NCI-H2196 (cell line): ENCODE data around the gene PCDHA9.
"Not testable (repeated sequence)": the region's sequence is repeated elsewhere in the genome, so short reads cannot be mapped to it uniquely, and the experiment has no call there.

Experiments used
- DNase-seq: peaks from one replicate; lab custom pipeline; 2025; ENCODE audit not compliant: unreplicated experiment; lab: John Stamatoyannopoulos, UW

PCDHA9 gene

GRCh38 chr5:140848139-140849102 is at the start of gene PCDHA9:
Gene PCDHA9 (plus strand): TSS chr5:140848382. CDS start chr5:140848496, 114 bp downstream.
- not testable (repeated sequence) for DNase-seq

GRCh38 chr5:140800816-140801493 is 47.2 kb upstream of the PCDHA9 start, which contains the start of gene PCDHA3:
Gene PCDHA3 (plus strand): TSS chr5:140801057.
- DNase-seq, result peak; percentile 8

GRCh38 chr5:140801494-140801841 is 46.7 kb upstream of the PCDHA9 start:
- no peak for DNase-seq

- DNase-seq, result not testable (repeated sequence)
Measured at GRCh38 chr5:140802381-140802780, 45.8 kb upstream of the PCDHA9 start.

- DNase-seq, result no peak
Measured at GRCh38 chr5:140802781-140803271, 45.4 kb upstream of the PCDHA9 start.

- no peak for DNase-seq
Measured at GRCh38 chr5:140806834-140807775, 41.1 kb upstream of the PCDHA9 start, which contains the start of gene PCDHA4. Gene PCDHA4 (plus strand): TSS chr5:140807068.

GRCh38 chr5:140808241-140808888 is 39.8 kb upstream of the PCDHA9 start:
- DNase-seq, result not testable (repeated sequence)

GRCh38 chr5:140808889-140809291 is 39.3 kb upstream of the PCDHA9 start:
- no peak for DNase-seq

GRCh38 chr5:140821375-140822280 is 26.6 kb upstream of the PCDHA9 start, which contains the start of gene PCDHA5:
Gene PCDHA5 (plus strand): TSS chr5:140821613.
- DNase-seq, result no peak

- DNase-seq, result no peak
Measured at GRCh38 chr5:140822281-140822629, 25.9 kb upstream of the PCDHA9 start.

- DNase-seq, result not testable (repeated sequence)
Measured at GRCh38 chr5:140822969-140823368, 25.2 kb upstream of the PCDHA9 start.

GRCh38 chr5:140823475-140823874 is 24.7 kb upstream of the PCDHA9 start:
- DNase-seq, result no peak

GRCh38 chr5:140827704-140828361 is 20.3 kb upstream of the PCDHA9 start, which contains the start of gene PCDHA6:
Gene PCDHA6 (plus strand): TSS chr5:140827960. CDS start chr5:140828092, 132 bp downstream.
- no peak for DNase-seq

GRCh38 chr5:140828362-140828737 is 19.8 kb upstream of the PCDHA9 start:
- DNase-seq, result no peak

GRCh38 chr5:140829511-140830501 is 18.4 kb upstream of the PCDHA9 start:
- not testable (repeated sequence) for DNase-seq

- DNase-seq, result no peak
Measured at GRCh38 chr5:140833993-140834392, 14.2 kb upstream of the PCDHA9 start, which contains the start of gene PCDHA7. Gene PCDHA7 (plus strand): TSS chr5:140834269. CDS start chr5:140834384, 115 bp downstream.

GRCh38 chr5:140834439-140835008 is 13.7 kb upstream of the PCDHA9 start:
- not testable (repeated sequence) for DNase-seq
